Measurements from ENCODE around the gene MRGPRD.

MRGPRD gene

DNA sequence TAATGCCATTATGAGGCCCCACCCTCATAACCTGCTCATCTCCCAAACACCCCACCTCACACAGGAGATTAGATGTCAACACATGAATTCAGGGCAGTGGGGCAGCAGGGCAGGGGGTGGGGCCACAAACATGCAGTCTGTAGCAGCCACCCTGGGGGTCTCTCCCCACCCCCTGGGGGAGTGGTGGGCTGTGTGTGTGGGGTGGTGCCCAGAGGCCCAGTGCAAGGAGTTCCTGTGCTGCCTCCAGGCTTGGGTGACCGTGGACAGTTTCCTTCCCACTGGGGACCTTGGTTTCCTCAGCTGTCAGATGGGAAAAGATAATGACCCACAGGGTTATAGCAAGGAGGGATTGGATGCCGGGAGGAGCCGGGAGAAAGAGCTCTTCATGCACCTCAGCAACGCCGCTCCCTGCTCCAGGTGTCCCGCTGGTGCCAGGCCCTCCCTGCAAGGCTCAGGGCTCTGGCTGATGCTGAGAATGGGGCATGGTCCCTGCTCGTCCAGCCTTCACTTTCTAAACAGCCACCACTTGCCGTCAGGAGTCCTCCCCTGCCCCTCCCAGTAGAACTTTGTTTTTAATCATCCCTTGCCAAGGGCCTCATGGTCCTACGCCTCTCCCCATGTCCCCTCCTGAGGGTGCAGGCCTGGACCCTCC is 34.2 kb upstream of the MRGPRD start:
- H3K4me3 ChIP-seq (ENCODE audit: low read depth, low read length): no peak overlapping the region
- no peak for TF ChIP-seq CTCF (IDR thresholded peaks at IDR 0.05; ENCODE audit: borderline replicate concordance, insufficient read depth, low read depth, low read length)

- no peak overlapping the region for H3K4me3 ChIP-seq (ENCODE audit: low read depth, low read length)
- no peak for TF ChIP-seq CTCF (IDR thresholded peaks at IDR 0.05; ENCODE audit: borderline replicate concordance, insufficient read depth, low read depth, low read length)
Measured at GRCh38 chr11:69014084-69014851, 33.5 kb upstream of the MRGPRD start.

DNA sequence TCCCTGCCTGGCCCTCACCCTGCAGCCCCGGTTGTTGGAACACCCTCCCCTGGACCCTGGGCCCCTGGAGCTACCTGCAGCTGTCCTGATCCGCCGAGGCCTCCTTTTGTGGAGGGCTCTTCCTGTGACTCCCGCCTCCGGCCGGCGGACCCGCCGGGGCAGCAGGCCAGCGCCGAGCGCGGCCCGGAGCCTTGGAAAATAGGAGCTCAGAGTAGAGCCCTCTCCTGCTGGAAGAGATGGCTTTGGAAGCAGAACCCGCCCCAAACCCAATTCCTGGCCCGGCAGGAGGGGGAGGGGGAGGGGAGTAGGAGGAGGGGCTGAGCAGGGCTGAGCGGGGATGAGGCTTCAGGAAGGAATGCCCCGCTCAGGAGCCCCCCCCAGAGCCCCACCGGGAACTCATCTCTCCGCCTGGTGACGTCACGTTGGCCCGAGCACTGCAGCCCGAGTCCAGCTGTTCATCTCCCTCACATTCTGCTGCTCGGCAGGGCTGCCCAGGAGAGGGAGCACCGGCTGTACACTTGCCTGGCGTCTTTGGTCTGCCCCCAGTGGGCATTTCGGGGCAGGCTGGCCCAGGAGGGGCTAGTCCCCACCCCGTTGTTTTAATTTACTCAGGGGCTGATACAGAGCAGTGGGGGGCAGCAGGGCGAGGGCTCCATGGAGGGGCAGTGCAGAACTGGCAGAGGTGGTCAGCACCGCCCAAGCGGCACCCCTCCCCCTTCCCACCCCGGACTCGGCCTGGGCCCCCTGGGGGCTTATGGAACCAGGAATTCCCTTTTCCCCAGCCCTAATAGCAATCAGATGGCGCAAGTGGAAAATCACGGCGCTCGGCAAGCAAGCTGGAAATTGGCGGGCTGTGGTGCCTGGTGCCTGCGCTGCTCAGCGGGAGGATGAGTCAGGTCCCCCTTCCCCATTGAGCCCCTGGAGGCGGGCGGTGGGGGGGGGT is 32.5 kb upstream of the MRGPRD start, which contains the start of gene MRGPRF:
Gene MRGPRF (minus strand): TSS at position 238 of the 943 bp plus-strand sequence. CDS start 3,345 bp downstream, outside the sequence.
- H3K4me3 ChIP-seq (ENCODE audit: low read depth, low read length): no peak within 1 kb of the TSS
- TF ChIP-seq CTCF (IDR thresholded peaks at IDR 0.05; ENCODE audit: borderline replicate concordance, insufficient read depth, low read depth, low read length): 0 out of 2 replicates have a peak, but pooled peaks have one; percentile 14

GRCh38 chr11:69012092-69013008 is 31.6 kb upstream of the MRGPRD start:
- H3K4me3 ChIP-seq (ENCODE audit: low read depth, low read length): no peak overlapping the region
- TF ChIP-seq CTCF (IDR thresholded peaks at IDR 0.05; ENCODE audit: borderline replicate concordance, insufficient read depth, low read depth, low read length): no peak

DNA sequence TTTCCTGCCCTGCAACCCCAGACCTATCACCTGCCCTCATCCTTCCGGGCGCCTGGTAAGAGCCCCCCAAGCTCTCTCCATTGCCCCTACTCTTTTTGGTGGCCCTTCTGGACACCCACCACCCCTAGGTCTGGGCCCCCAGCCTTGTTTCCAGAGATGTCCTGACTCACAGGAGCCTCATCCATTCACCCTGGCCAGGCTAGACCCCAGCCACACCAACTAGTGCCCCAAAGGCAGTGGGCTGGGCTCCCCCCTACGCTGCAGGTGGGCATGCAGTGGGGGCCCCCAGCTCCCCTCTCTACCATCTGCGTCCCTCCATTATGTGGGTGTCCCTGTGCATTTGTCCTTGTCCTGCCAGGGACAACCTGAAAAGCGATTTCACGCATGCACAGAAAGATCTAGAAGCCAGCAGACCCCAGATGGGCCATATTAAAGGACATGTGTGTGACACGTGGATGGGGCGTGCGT is 30.9 kb upstream of the MRGPRD start:
- no peak for TF ChIP-seq CTCF (IDR thresholded peaks at IDR 0.05; ENCODE audit: borderline replicate concordance, insufficient read depth, low read depth, low read length)
- no peak overlapping the region for H3K4me3 ChIP-seq (ENCODE audit: low read depth, low read length)
